HG03139 (cell line): ENCODE measurements around the gene GNAO1.

ENCODE experiments used
- ATAC-seq: cut with Tn5 transposase; IDR thresholded peaks from one replicate; pipeline ENCODE4 v1.9.1; 2021; ENCODE audit not compliant: unreplicated experiment

Gene GNAO1

GRCh38 chr16:56234737-56235136 lies 43.4 kb downstream of the GNAO1 start:
- no peak for ATAC-seq

DNA sequence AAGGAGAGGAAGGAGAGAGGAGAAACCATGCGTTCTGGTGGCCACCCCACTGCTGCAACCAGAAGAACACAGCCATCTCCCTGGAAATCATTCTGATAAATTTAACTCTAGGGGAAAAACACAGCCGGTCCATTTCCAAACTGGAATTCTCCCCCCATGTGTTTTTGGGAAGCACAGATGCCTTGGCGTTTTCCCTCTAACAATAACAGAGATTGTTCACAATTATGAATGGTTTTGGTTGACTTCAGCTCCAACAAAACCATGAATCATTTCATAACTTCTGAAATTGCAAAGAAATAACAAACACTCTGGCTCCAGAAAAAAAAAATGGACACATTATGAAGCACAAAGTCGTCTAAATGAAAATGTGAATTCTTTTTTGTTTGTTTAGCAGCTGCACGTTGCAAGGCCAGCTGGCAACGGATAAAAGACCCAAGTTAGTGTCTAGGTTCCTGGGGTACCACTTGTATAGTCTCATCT lies 46.2 kb downstream of the GNAO1 start:
- no peak for ATAC-seq

DNA sequence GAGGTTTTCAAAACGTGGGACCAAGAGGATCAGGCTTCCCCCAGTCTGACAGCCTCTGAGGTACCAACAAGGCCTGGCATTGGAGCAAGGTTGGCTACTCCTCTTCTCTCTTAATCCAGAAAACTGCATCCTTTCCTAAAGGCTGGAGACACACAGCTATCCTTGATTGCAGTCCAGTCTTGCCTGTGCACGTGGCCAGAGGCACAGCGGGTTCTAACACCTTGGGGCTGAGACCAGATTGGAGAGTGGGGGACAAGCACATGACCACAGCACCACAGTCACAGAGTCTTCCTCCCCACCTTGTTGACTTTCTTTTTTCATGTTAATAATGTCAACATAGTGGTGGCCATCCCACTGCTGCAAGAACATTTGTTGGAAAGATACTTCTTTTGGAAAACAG lies 46.9 kb downstream of the GNAO1 start:
- no peak for ATAC-seq

- no peak for ATAC-seq
These were observed 50.3 kb downstream of the GNAO1 start for GRCh38 chr16:56241596-56241995.

- ATAC-seq, result no peak
These were observed 51.5 kb downstream of the GNAO1 start for GRCh38 chr16:56242740-56243139.

DNA sequence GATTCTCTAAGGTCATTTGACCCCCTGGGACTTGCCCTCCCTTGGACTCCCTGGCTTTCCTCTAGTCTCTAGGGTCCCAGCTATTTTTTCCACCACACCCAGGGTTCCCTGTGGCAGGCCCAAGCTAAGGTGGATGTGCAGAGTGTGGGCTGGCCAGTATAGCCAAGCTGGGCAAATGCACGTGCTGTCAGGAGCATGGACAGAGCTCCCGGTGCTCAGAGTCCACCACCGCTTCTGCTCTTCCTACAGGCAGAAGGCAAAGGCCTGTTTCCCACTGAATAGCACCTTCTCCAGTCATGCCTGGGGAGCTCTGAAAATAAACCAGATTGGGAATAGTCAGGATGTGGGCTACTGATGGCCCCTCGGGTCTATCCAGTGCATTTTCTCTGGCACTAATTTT lies 53.3 kb downstream of the GNAO1 start:
- no peak for ATAC-seq

- no peak for ATAC-seq
These were observed 53.9 kb downstream of the GNAO1 start for GRCh38 chr16:56245197-56245596.

DNA sequence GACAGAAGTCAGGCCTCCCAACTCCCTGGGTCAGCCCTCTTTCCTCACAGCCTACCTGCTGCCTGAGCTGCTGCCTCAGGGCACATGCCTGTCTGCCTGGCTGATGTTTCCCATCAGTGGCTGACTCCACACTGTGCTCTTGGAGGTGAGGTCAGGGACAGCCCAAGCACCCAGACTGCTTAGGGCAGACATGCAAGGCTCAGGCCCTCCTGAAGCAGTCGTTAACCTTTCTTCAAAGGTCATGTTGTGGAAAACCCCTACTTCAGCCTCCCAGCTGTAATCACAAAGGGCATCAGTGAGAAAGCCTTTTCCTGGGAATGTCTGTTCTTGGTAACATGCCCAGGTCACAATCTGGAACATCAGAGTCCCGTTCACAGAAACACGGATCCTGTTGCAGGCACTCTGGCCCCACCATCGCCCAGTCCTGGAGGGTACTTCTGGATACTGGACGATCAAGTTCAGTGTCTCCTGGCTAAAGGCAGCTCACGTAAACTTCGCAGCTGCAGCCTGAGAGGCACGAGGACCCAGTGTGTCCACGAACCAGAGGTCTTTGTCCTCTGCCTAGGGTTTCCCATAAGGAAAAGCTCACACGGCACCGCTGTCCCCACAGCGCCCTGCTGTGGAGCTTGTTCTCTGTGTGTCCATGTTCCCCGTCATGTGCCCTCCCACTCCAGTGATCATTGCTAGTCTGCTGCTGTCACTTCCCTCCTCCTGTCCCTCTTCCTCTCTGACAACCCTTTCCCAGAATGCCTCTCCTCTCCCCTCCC lies 54.9 kb downstream of the GNAO1 start:
- no peak for ATAC-seq

DNA sequence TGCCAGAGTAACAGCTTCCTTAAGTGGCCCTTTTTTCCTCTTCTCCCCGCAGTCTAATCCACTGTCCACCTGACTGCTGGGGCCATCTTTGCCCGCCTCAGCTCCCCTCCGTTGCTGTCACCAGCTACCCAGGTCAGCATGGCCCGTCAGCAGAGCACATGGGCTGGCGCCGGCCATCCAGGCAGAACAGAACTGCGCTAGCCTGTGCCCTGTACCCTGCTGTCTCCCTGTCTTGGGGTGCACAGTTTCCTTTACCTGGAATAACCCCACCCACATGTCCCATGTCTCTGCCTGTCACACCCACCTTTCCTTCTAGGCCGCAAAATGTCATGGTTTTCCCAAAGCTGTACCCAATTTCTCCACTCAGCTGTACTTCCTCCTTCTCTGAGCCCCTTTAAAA lies 55.7 kb downstream of the GNAO1 start:
- ATAC-seq, result no peak

DNA sequence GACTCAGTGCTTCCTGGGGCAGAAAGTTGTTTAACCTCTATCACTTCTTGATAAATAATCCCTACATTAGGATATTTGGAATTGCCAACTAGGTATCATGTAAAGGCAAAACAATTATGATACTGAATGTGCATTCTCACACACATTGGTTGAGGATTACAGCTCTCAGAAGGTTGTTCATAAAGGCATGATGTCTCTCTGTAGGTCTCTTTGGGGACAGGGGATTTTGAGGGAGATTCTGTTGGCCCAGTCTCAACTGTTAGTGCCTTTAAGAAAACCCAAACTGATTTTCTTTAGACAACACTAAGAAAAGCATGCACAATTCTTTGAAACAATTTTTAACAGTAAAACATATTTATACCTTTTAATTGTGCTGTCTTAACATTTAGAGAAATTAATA lies 56.5 kb downstream of the GNAO1 start:
- ATAC-seq, result no peak

DNA sequence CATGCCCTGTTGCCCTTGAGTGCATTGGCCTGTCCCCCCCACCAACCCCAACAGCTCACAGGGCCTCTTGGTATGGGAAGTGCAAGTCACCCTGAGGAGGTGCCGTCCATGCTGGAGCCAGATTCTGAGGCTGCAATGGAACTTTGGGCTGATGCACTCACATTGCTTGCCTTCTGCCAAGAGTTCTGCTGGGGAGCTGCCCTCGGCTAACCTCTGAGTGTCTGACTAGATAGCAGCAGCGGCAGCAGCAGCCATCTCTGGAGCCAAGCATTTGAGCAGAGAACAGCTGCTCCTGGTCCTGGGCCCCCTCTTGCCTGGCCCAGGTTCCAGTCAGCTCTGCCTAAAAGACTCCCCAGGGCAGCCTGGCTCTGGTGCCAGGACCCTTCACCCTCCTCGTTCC lies 61.5 kb downstream of the GNAO1 start:
- ATAC-seq, result no peak

DNA sequence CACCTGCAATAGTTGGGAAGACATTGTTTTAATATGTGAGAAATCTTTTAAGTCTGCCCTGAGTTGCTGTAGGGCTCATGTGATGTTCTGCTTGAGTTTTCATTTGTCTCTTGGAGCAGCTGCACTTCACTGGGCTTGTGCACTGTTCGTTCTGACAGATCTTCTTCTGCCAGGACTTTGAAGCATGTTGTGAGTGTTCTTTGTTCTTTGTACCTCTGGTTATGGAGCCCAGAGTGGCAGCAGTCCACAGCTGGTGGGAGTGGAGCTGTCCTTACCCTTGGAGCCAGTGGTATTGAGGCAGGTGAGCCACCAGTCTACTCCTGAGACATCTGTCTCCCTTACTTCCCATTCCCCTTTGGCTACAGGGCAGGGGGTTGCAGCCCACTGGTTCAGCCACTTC lies 64.6 kb downstream of the GNAO1 start:
- no peak for ATAC-seq

GRCh38 chr16:56257239-56257638 lies 66.0 kb downstream of the GNAO1 start:
- ATAC-seq, result no peak

- ATAC-seq, result no peak
These were observed 66.5 kb downstream of the GNAO1 start for GRCh38 chr16:56257666-56258342.

DNA sequence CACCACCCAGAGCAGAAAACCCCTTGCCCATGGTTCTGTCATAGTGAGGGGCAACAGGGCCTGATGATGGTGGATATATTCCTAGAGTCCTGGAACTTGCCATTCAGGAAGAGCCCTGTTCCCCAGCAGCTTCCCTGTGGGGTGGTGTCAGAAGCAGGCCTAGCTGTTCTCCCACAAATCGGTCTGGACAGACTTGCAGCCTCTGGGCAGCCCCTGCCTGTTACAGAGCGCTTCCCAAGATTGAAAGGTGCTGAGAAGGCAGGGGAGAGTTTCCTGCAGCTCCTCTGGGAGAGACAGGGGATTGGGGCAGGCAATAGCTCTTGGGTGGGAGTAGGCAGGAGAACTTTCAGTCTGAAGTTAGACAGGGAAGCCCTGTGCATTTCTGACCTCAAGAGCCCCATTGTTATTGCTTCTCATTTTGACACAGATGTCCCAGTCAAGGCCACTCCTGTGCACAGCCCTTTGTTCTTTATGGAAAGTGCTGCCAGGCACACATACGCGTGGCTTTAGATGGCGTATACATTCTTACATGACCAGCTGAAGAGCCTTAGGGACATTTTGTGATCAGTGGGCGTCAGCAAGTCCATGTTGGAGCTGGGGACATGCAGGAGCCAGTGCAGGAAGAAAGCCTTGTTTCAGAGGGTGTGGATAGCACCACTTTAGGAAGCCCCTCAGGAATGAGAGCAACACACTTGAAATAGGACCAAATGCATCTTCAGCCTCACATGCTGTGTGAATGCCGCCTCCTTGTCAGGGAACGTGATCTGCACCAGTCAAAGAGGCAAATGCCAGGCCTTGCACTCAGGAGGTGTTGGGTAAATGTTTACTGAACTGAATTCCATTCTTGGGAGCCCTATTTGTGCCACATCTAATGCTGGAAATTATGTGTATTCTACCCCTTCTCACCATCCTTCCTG lies 67.5 kb downstream of the GNAO1 start:
- no peak for ATAC-seq

DNA sequence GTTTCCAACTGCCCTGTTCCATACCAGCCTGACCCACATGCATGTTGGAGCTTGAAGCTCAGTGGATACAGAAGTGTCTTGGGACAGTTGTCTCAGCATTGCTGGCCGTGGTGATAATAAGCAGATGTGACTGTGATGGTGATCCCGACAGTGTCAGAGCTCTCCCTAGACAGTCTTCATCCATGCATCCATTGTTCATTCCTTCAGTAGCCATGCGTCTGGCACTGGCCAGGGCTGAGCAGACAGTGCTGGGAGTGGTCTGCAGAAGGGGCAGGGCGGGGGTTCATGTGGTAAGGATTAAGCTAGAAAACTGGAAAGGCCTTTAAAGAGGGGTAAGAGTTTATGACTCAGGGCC lies 68.1 kb downstream of the GNAO1 start:
- ATAC-seq, result no peak

DNA sequence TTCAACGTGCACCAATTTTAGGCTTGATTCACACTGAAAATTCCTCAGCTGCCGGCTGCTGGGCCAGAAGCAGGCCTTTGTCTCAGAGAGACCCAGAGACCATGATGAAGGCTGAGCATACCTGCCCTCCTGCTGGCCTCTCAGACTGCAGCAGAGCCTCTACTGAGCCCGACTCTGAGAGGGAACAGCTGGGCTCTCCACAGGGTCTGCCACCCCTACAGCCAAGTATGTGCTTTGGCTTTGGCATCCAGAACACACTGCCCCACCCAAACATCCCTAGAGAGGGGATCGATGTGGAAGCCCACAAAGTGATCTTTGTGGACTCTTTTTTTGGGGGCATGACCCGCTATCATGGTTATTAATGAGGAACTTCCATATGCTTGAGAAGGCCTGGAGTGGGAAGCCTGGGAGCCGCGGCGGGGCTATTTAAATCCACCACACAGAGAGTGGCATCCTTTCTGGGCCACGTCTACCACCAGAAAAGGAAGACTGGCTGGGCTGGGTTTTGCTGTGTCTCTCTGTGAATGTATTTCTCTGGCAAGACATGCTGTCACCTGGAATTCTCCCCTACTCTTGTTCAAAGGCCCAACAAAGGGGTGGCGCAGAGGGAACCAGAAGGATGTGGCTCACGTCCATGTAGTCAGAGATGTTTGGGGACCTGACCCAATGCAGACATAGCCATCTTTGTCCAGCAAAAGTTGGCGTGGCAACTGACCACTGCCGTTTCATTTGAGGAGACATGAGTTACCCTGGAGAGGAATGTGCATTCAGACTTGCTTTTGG lies 69.3 kb downstream of the GNAO1 start:
- no peak for ATAC-seq

- ATAC-seq, result no peak
These were observed 70.4 kb downstream of the GNAO1 start for GRCh38 chr16:56261656-56262055.

DNA sequence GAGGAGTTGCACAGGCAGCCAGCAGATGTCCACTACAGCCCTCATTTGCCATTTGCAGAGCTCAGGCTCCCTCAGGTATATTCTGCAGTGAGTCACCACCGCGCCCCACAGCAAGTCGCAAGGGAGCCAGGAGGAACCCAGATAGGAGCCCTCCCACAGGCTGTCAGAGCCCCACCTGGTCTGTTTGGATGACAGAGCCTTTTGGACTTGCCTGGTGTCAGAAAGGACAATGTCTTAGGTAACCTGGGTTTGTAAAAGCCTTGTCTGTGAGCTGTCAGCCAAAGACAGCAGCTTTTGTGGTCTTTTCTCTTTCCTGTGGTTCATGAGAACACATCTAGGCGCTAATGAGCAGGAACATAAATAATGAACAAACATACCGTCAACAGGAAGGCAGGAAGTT lies 70.9 kb downstream of the GNAO1 start:
- ATAC-seq, result no peak

GRCh38 chr16:56262551-56263245 lies 71.4 kb downstream of the GNAO1 start:
- ATAC-seq, result no peak
